A673 (cell line): Measurements from ENCODE around the gene ARHGEF28.

Experiments
- EZH2 ChIP-seq: fragments of 200-600 bp; sonication (generic); IDR thresholded peaks from 2 replicates; pipeline ENCODE4 v1.6.1; 2017; ENCODE audit warnings: borderline replicate concordance, low read depth, mild to moderate bottlenecking, mixed read lengths, antibody characterized with exemption, low read length; ENCODE audit not compliant: poor library complexity, severe bottlenecking
- TF ChIP-seq, protein P1 (sequence below): fragments of 300-800, 200-600 bp; sonication (generic); conservative IDR thresholded peaks from 2 replicates; pipeline ENCODE4 v1.5.1; 2017; ENCODE audit warnings: low read depth, mild to moderate bottlenecking, antibody characterized with exemption, low read length, moderate library complexity, mixed read lengths

DNA sequence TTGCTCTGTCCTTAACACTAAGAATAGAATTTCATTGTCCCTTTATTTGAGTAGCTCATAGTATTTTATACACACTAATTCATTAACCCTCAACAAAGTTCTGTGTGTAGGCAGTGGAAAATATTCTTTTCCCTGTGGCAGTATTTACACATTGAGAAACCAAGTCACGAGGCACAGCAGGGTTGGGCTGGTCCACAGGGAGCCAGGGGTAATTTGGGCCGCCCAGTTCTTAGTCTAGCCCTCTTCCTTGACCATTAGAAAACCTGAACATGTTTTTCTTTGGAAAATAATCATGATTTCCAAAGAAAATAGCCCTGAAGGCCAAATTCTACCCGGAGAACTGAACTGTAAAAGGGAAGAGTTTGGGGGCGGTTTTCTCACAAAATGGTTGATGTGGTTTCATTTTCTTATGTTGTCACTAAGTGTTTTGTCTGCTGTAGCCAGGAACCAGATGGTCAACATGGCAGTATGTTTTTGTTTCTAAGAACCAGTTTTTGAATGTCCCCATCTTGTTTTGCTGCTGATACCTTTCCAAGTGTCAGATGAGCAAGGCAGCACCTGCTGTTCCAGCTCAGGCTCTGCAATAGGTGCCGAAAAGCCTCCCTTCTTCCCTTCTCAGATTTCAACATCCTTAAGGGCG is 29.6 kb downstream of the ARHGEF28 start:
- TF ChIP-seq, protein P1, sequence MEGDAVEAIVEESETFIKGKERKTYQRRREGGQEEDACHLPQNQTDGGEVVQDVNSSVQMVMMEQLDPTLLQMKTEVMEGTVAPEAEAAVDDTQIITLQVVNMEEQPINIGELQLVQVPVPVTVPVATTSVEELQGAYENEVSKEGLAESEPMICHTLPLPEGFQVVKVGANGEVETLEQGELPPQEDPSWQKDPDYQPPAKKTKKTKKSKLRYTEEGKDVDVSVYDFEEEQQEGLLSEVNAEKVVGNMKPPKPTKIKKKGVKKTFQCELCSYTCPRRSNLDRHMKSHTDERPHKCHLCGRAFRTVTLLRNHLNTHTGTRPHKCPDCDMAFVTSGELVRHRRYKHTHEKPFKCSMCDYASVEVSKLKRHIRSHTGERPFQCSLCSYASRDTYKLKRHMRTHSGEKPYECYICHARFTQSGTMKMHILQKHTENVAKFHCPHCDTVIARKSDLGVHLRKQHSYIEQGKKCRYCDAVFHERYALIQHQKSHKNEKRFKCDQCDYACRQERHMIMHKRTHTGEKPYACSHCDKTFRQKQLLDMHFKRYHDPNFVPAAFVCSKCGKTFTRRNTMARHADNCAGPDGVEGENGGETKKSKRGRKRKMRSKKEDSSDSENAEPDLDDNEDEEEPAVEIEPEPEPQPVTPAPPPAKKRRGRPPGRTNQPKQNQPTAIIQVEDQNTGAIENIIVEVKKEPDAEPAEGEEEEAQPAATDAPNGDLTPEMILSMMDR, result no peak
- TF ChIP-seq EZH2, result no peak
